Right atrium auricular region (tissue), 2 donors: Measurements from ENCODE around the gene BRSK1. TPM values are rescaled to one million over a fixed set of nuclear protein-coding genes. Genes with fewer than 3 reads are reported as not detected.
"Not testable (repeated sequence)": the region's sequence is repeated elsewhere in the genome, so short reads cannot be mapped to it uniquely, and the experiment has no call there.

Experiments used
- DNase-seq: peaks from one replicate; pipeline ENCODE4 v3.0.0-alpha.2; 2019; ENCODE audit warnings: low spot score
- H3K27ac ChIP-seq, 2 donors: fragments of 200-600 bp; sonication (generic); 1 replicate in 1 of 2; 2 replicates in 1 of 2; pipeline ENCODE4 v1.5.1; 2016 to 2019
- H3K27me3 ChIP-seq, 2 donors: fragments of 200-600 bp; sonication (generic); one replicate each; pipeline versions ENCODE4 v1.5.1 to v1.6.0; 2017 to 2019
- H3K36me3 ChIP-seq: fragments of 200-600 bp; sonication (generic); one replicate; pipeline ENCODE4 v1.5.1; 2016
- H3K4me1 ChIP-seq, 2 donors: fragments of 200-600 bp; sonication (generic); one replicate each; pipeline versions ENCODE4 v1.5.1 to v1.6.0; 2017 to 2019
- H3K4me3 ChIP-seq, 2 donors: fragments of 200-600 bp; sonication (generic); 1 replicate in 1 of 2; 2 replicates in 1 of 2; pipeline ENCODE4 v1.5.1; 2017 to 2019; ENCODE audit warnings: mild to moderate bottlenecking in 1 of 2, moderate library complexity in 1 of 2
- H3K9me3 ChIP-seq, 2 donors: fragments of 200-600 bp; sonication (generic); one replicate each; pipeline ENCODE4 v1.5.1; 2019
- CTCF ChIP-seq, 2 donors: fragments of 200-600 bp; sonication (generic); IDR thresholded peaks; one replicate each; pipeline ENCODE4 v1.5.1; 2019; ENCODE audit warnings: antibody characterized with exemption in 2 of 2
- total RNA-seq, 2 donors: library from RNA; depleted of rRNA; stranded (reverse); fragments of >200 nt; gene quantifications; one replicate each; pipeline ENCODE4 v1.1.0, GENCODE V29; 2016

The BRSK1 gene
- total RNA-seq, 2 donors from 2014 or later, result 5.6 to 15.6 TPM

DNA sequence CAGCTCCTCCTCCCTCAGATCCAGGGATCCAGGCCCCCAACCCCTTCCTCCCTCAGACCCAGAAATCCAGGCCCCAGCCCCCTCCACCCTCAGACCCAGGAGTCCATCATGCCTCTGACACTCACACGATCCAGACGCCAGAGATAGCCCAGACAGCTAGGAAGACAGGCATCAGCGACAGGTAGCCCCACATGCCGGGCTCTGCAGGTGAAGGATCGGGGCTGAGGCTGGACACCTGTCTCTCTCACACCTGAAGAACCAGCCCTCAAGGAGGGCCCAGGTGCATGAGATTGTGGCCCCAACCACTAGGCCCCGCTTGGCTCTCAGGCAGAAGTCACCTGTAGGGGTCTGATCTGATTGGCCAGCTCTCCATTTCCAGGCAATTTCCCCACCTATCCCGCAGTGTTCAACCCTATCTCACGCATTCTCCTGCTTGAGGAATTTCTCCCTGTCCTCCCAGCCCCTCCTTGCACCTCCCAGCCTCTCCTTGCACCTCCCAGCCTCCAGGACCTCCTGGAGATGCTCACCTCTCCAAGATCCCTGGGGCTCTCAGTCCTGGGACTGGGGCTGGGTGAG lies 37.1 kb downstream of the BRSK1 start:
- Histone ChIP-seq H3K4me1 (no peaks in the 10 kb centered on the region), H3K27ac (no peak overlapping the region)

DNA sequence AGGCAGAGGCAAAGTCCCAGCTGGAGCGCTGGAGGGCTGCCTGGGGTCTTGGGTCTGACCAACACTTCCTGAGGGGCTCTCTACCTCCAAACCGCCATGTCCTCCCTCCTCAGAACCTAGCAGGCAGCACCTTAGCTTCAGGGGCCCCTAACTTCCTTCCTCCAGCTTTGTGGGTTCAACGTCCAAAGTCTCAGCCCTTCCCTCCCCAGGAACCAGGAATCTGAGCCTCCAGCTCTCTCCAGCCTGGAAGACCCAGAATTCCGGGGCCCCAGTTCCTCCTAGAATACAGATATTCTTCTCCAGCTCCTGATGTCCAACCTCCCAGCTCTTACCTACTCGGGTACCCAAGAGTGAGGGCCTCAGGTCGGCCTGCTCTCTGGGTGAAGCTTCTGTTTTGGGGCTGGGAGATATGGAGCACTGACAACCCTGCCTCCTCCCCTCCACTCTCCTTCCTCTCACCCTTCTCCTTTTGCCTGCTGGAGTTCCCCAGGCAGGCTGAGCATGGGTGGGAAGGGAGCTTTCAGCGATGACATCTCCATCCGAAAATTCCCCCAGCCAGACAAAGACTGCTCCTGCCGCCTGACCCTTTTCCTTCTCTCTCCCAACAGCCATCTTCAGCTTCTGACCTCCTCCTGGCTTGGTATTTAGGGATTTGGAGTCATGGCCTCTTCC lies 37.8 kb downstream of the BRSK1 start:
- no peak overlapping the region for H3K4me3 ChIP-seq
- no peaks in the 10 kb centered on the region for H3K27me3 ChIP-seq
- H3K27ac ChIP-seq, result no peak overlapping the region
- no peak for DNase-seq
- TF ChIP-seq CTCF (IDR thresholded peaks at IDR 0.05), result no peak
- no peaks in the 10 kb centered on the region for H3K9me3 ChIP-seq
- H3K4me1 ChIP-seq, result no peaks in the 10 kb centered on the region
- no peaks in the 10 kb centered on the region for H3K36me3 ChIP-seq

More for the DNA sequence above, 37.1 kb downstream of the BRSK1 start:
- Histone ChIP-seq H3K4me3 (no peak overlapping the region), H3K9me3 (no peaks in the 10 kb centered on the region), H3K36me3 (no peaks in the 10 kb centered on the region), H3K27me3 (no peaks in the 10 kb centered on the region)
- no peak for TF ChIP-seq CTCF (IDR thresholded peaks at IDR 0.05)
- DNase-seq, result no peak

- H3K9me3 ChIP-seq, result no peaks in the 10 kb centered on the region
- no peaks in the 10 kb centered on the region for H3K4me1 ChIP-seq
- no peaks in the 10 kb centered on the region for H3K27me3 ChIP-seq
- H3K36me3 ChIP-seq, result no peaks in the 10 kb centered on the region
- H3K27ac ChIP-seq, result no peak overlapping the region
- no peak for TF ChIP-seq CTCF (IDR thresholded peaks at IDR 0.05)
- no peak overlapping the region for H3K4me3 ChIP-seq
- DNase-seq, result no peak
Measured at GRCh38 chr19:55322204-55322885, 38.5 kb downstream of the BRSK1 start.

- no peaks in the 10 kb centered on the region for H3K27me3 ChIP-seq
- H3K27ac ChIP-seq, result peak overlapping the region in 1 of 2 donors; percentile 13
- no peaks in the 10 kb centered on the region for H3K4me1 ChIP-seq
- no peak overlapping the region for H3K4me3 ChIP-seq
- DNase-seq, result no peak
- H3K36me3 ChIP-seq, result no peaks in the 10 kb centered on the region
- no peak for TF ChIP-seq CTCF (IDR thresholded peaks at IDR 0.05)
- H3K9me3 ChIP-seq, result no peaks in the 10 kb centered on the region
Measured at GRCh38 chr19:55324662-55325061, 40.9 kb downstream of the BRSK1 start.

GRCh38 chr19:55325172-55325571 lies 41.4 kb downstream of the BRSK1 start, which contains the start of gene TMEM150B:
Gene TMEM150B (minus strand): TSS chr19:55325341. CDS start chr19:55321036, 4,305 bp downstream.
- Histone ChIP-seq H3K27ac (peak within 1 kb of the TSS in 1 of 2 donors; percentile 13), H3K4me3 (no peak within 1 kb of the TSS), H3K36me3 (no peaks in the 10 kb centered on the region), H3K4me1 (no peaks in the 10 kb centered on the region), H3K27me3 (no peaks in the 10 kb centered on the region), H3K9me3 (no peaks in the 10 kb centered on the region)
- TF ChIP-seq CTCF (IDR thresholded peaks at IDR 0.05), result no peak
- DNase-seq, result no peak

- H3K4me1 ChIP-seq, H3K9me3 ChIP-seq, DNase-seq, H3K27me3 ChIP-seq, H3K4me3 ChIP-seq, H3K27ac ChIP-seq, H3K36me3 ChIP-seq: not testable (repeated sequence)
Measured at GRCh38 chr19:55328774-55329318, 45.0 kb downstream of the BRSK1 start.

DNA sequence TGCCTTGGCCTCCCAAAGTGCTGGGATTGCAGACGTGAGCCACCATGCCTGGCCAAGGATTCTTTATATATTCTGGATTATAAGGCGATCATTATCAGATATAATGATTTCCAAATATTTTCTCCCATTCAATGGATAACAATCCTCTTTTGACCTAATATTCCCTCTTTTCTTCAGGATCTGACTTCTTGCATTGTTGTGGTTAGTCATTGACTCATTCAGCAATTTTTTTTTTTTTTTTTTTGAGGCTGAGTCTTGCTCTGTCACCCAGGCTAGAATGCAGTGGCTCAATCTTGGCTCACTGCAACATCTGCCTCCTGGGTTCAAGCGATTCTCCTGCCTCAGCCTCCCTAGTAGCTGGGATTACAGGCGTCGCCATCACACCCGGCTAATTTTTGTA lies 46.0 kb downstream of the BRSK1 start:
- not testable (repeated sequence) for DNase-seq, H3K9me3 ChIP-seq, H3K36me3 ChIP-seq, H3K4me3 ChIP-seq, H3K4me1 ChIP-seq, H3K27ac ChIP-seq, H3K27me3 ChIP-seq
